GM19372 (cell line): ENCODE measurements around the gene ESRRB.
"Not testable (repeated sequence)": the region's sequence is repeated elsewhere in the genome, so short reads cannot be mapped to it uniquely, and the experiment has no call there.

ENCODE experiments used
- ATAC-seq: cut with Tn5 transposase; IDR thresholded peaks from one replicate; pipeline ENCODE4 v1.9.1; 2021; ENCODE audit warnings: mild to moderate bottlenecking, low read depth, moderate library complexity; ENCODE audit not compliant: unreplicated experiment

Gene ESRRB

DNA sequence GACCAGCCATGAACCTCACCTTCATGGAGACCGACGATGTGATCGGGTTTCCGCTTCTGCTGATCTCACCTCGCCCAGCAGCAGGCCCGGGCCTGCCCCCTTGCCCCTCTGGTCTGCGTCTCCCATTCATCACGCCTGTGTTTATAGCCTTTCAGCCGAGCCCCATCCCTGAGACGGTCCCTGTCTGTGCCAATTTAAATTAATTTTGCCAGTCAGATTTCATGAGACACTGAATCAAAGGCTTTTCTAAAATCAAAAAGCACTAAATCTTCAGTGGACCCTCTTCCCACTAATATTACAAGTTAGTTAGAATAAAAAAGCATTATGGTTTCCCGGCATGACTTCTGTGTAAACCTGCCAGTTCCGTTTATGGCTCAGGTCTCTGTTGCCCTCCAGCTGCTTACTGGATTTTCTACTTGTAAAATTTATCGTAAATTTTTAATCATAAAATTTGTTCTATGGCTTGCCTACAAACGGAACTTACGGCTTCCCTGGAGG, 155.9 kb downstream of the ESRRB start:
- ATAC-seq, result no peak

DNA sequence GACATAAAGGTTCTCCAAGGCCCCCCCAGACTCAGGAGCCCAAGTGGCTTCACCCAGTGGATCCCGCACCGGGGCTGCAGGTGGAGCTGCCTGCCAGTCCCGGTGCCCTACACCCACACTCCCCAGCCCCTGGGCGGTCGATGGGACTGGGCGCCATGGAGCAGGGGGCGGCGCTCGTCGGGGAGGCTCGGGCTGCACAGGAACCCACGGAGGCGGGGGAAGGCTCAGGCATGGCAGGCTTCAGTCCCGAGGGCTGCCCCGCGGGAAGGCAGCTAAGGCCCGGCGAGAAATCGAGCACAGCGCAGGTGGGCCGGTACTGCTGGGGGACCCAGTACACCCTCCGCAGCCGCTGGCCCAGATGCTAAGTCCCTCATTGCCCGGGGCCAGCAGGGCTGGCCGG, 160.7 kb downstream of the ESRRB start:
- not testable (repeated sequence) for ATAC-seq

DNA sequence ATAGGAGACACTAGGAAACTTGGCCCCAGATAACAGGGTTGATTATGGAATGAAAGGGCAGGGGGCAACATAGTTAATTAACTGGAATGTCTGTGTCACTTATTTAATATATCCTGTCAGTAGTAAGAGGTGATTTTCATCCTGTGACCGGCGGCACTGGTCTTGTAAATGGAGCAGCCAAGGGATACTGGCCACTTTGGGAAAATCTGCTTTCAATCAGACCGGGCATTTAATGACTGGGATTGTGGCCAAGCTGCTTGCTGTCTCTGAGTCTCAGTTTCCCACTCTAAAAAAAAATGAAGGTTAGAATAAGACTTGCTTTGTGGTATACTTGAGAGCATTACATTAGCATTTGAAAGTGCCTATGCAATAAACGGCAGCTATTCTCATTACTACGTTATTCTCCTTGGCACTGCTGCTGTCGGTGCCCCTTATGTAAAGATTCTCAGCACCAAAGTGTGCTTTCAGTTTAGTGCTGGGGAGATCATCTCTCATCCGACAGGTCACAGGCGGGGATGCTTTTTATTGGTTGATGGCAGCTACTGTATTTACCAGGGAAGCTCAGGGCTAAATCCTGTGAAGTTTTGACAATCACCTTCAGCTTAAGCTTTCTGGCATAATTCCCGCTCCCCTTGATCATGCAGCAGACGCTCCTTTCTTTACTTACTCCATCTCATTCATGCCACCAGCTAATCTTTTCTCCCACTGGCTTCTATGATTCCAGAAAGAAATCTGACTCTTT, 162.1 kb downstream of the ESRRB start:
- ATAC-seq, result no peak

DNA sequence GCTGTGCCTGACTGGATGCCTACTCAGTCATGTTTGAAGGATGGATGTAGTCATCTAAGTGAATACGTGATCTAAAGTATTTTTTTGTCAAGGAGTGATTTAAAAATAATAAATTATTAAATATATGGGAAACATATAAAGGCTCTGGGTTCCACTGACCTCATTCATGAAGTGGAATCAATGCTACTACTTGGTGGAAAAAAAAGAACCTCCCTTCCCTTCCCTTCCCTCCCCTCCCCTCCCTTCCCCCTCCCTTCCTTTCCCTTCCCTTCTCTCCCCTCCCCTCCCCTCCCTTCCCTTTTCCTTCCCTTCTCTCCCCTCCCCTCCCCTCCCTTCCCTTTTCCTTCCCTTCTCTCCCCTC, 162.7 kb downstream of the ESRRB start:
- no peak for ATAC-seq

DNA sequence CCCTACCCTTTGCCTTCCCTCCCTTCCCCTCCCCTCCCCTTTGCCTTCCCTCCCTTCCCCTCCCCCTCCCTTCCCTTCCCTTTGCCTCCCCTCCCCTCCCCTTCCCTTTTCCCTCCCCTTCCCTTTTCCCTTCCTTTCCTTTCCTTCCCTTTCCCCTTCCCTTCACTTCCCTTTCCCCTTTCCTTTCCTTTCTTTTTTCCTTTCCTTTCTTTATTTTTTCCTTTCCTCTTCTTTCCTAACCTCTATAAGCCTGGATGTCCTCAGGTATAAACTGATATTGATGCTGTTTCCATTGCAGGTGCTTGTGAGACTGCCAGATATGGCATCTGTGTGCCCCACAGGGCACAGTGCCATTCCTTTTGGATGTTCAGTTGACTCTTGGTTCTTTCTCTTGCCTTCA, 163.2 kb downstream of the ESRRB start:
- ATAC-seq, result no peak

DNA sequence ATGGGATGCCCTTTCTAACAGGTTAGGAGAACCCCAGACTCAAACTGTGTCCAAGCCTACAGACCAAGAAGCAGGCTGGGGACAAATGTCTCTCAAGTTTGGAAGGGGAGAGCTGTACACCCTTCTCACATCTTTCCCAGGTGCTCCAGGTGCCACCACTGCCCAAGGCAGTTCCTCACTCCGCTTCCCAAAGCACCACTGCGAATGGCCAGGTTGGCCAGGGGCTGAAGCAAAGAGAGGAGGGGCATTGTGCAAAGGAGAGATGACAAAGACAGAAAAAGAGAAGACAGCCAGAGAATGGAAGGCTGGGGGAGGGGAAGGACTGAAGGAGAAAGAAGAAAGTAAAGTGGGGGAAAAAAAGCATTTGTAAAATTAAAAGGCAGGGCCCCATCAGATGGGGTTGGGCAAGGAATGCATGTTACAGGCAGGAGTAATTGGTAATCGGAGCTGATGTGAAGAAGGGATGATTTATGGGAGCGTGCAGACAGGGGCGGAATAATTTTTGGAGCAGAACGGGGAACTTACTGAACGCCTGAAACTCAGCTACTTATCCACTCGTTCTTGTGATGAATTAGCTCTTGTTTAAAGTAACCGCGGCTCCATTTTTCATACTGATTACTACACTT, 165.8 kb downstream of the ESRRB start:
- no peak for ATAC-seq

DNA sequence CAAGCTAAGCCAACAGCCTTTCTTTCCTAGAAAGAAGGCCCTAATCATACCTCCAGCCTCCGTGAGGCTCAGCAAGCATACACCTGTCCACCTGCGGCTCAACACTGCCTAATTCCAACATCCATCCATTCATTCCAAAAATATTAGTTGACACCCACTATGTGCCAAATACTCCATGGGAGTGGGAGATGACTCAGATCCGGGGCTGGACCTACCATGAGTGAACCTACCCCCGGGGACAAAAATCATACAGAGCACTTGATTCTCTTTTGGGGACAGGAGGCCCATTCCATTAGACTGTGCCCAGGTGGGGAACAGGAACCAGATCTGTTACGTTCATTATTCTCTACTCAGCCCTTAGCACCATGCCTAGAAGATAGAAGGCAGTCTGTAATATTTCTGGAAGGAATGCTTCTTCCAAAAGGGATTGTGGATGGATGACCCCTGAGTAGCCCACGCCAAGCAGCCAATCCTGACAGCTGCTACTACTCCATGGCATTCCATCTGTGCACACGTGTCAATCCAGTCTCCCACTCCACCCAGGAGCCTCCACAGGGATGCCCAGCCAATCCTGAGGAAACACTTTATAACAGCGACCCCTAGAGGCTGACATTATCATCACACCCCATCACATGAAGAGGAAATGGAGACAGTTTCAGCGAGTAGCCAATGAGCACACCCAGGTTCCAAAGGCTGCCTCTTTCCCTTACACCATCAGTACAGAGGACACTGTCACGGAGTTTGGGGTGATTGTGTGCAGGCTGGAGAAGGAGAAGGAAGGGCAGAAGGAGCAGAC, 170.7 kb downstream of the ESRRB start:
- ATAC-seq, result no peak

DNA sequence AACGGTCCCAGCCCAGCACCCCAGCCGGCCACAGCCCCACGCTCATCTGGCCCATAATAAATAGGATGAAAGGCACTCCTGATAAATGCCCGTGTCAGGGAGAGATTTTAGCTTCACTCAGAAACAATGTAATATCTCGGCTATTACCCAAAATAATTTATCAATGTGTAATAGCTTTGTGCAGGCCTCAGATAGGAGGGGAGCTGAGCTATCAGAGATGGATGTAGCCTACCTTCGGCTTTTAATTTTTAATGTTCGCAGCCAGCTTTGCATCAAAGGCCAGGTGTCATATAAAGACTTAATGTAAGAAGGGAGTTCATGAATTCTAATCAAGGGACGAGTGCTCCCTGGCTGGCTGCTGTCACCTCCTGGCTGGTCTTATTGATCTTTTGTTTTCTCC, 171.9 kb downstream of the ESRRB start:
- ATAC-seq, result no peak

DNA sequence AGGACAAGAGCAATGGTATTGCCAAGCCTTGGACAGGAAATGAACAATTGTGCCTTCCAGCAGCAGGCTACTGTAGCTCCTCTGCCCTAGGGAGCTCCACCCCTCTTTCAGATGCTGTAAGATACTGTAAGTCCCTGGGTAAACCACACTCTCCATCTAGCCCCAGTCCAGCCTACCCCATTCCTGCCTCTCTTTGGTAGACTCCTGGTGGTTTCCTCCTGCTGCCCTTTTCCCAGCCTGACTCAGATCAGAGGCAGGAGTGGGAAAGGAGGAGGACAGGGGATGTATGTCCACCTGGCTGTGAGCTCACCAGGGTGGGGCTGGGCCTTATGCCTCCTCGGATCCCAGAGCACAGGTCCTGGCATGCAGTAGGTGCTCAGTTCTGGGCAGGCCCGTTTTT, 174.6 kb downstream of the ESRRB start:
- no peak for ATAC-seq

DNA sequence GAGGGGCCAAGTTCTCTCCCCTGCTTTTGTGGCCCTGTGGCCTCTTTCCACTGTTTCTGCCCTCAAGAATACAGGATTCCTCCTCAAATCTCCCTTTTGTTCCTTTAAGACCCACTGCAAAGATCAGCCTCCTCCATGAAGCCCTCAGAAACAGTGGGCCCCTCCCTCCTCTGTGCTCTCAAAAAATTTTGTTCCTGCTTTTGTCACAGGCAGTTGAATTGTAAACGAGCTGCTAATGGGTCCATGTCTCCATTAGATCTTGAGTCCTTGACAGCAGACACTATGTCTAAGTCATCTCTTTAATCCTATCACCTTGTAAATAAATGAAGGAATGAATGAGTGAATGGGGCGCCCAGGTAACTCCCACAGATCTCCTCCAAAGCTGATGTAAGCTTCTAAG, 175.2 kb downstream of the ESRRB start:
- ATAC-seq, result no peak
